GM13976 (cell line): ENCODE data around the gene IRS1.
"Not testable (repeated sequence)": the region's sequence is repeated elsewhere in the genome, so short reads cannot be mapped to it uniquely, and the experiment has no call there.

ENCODE experiments used
- DNase-seq: peaks from one replicate; pipeline ENCODE4 v3.0.0; 2012; ENCODE audit warnings: low spot score
- in situ Hi-C: fragments of 300-500 bp; cut with MboI; formaldehyde crosslinking; loops from one replicate; pipeline ENCODE4 v1.12.0; 2022; ENCODE audit warnings: low sequenced_read_pairs, mixed read lengths, inconsistent platforms; ENCODE audit not compliant: unreplicated experiment
- TF ChIP-seq, protein P1 (sequence below): IDR thresholded peaks from 2 replicates; pipeline ENCODE4 v1.5.1; 2012; ENCODE audit warnings: borderline replicate concordance, mild to moderate bottlenecking; ENCODE audit not compliant: insufficient read depth; ENCODE audit errors: extremely low read depth, missing control alignments, control extremely low read depth

IRS1 gene, protein sequence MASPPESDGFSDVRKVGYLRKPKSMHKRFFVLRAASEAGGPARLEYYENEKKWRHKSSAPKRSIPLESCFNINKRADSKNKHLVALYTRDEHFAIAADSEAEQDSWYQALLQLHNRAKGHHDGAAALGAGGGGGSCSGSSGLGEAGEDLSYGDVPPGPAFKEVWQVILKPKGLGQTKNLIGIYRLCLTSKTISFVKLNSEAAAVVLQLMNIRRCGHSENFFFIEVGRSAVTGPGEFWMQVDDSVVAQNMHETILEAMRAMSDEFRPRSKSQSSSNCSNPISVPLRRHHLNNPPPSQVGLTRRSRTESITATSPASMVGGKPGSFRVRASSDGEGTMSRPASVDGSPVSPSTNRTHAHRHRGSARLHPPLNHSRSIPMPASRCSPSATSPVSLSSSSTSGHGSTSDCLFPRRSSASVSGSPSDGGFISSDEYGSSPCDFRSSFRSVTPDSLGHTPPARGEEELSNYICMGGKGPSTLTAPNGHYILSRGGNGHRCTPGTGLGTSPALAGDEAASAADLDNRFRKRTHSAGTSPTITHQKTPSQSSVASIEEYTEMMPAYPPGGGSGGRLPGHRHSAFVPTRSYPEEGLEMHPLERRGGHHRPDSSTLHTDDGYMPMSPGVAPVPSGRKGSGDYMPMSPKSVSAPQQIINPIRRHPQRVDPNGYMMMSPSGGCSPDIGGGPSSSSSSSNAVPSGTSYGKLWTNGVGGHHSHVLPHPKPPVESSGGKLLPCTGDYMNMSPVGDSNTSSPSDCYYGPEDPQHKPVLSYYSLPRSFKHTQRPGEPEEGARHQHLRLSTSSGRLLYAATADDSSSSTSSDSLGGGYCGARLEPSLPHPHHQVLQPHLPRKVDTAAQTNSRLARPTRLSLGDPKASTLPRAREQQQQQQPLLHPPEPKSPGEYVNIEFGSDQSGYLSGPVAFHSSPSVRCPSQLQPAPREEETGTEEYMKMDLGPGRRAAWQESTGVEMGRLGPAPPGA (N-terminal part only)

GRCh38 chr2:226799211-226799975 is at the start of gene IRS1:
Gene IRS1, minus strand, starts transcription at chr2:226799820. Its CDS starts 1,082 bp downstream, at chr2:226798738.
- DNase-seq = peak; percentile 74
- in situ Hi-C loops = no loop called here

GRCh38 chr2:226849349-226849748 is 49.7 kb upstream of the IRS1 start:
- in situ Hi-C loops = no loop called here

More at GRCh38 chr2:226799211-226799975, at the start of gene IRS1:
- TF ChIP-seq, protein P1, sequence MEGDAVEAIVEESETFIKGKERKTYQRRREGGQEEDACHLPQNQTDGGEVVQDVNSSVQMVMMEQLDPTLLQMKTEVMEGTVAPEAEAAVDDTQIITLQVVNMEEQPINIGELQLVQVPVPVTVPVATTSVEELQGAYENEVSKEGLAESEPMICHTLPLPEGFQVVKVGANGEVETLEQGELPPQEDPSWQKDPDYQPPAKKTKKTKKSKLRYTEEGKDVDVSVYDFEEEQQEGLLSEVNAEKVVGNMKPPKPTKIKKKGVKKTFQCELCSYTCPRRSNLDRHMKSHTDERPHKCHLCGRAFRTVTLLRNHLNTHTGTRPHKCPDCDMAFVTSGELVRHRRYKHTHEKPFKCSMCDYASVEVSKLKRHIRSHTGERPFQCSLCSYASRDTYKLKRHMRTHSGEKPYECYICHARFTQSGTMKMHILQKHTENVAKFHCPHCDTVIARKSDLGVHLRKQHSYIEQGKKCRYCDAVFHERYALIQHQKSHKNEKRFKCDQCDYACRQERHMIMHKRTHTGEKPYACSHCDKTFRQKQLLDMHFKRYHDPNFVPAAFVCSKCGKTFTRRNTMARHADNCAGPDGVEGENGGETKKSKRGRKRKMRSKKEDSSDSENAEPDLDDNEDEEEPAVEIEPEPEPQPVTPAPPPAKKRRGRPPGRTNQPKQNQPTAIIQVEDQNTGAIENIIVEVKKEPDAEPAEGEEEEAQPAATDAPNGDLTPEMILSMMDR = peak; percentile 70

GRCh38 chr2:226847511-226847910 is 47.9 kb upstream of the IRS1 start:
- in situ Hi-C loops = no loop called here
- TF ChIP-seq, protein P1 = no peak
- no peak for DNase-seq

More at GRCh38 chr2:226849349-226849748, 49.7 kb upstream of the IRS1 start:
- TF ChIP-seq, protein P1 = no peak
- no peak for DNase-seq

DNA sequence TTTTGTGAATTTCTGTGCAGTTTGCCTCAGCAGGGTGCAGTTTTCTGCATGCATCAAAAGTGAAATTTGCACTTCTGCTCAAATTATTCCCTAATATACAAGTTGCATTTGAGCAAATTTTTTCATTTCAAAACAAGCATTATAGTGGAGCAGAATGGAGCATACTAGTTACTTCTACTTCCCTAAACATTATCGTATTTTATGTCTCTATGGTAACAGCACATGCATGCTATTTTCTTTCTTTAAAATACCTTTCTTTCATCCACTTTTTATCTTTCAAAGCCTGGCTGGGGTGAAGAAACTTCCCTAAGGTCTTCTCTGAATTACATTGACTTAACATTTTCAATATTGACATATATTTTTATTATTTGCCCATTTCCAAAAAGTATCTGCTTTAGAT is 47.5 kb upstream of the IRS1 start:
- in situ Hi-C loops = no loop called here
- TF ChIP-seq, protein P1 = no peak
- DNase-seq = no peak

DNA sequence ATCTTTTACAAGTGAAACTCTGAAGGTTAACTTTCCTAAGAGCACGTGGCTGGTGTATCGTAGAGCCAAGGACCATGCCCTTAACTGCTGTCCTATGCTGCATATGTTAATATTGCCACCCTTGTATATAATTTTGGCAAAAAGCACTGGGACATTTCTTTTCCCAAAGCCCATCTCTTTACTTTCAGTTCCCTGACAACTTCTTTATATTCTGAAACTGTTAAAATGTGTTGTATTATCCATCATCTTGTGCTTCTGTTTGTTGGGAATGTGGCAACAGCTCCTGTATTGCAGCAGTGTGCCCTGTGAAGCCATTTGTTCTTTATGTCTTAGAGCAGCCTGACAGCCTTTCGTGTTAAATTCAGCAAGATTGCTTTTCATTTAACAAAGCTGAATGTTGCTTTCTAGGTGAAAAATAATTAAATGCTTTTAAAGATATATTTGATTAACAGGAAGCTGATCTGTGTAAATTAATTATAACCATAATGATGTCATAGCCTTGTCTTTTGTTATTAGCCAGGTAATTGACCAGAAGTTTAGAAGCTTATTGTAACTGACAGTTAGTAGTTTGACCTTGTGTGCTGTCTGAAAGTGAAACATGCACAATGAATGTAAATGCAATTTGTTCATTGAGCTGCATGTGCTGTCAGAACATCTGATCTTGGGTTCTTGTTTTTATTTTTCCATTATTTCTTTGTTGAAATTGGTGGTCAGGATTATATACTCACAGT is 45.9 kb upstream of the IRS1 start:
- TF ChIP-seq, protein P1 = no peak
- DNase-seq = no peak
- in situ Hi-C loops = no loop called here

DNA sequence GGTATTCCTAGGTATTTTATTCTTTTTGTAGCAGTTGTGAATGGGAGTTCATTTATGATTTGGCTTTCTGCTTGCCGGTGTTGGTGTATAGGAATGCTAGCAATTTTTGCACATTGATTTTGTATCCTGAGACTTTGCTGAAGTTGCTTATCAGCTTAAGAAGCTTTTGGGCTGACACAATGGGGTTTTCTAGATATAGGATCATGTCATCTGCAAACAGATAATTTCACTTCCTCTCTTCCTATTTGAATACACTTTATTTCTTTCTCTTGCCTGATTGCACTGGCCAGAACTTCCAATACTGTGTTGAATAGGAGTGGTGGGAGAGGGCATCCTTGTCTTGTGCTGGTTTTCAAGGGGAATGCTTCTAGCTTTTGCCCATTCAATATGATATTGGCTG is 43.4 kb upstream of the IRS1 start:
- DNase-seq, in situ Hi-C loops: not testable (repeated sequence)
